Occipital lobe (tissue), 2 donors: ENCODE results near the gene KIF6. TPM values are rescaled to one million over a fixed set of nuclear protein-coding genes. Genes with fewer than 3 reads are reported as not detected.
"Not testable (repeated sequence)": the region's sequence is repeated elsewhere in the genome, so short reads cannot be mapped to it uniquely, and the experiment has no call there.

Source experiments
- DNase-seq: peaks from one replicate; lab custom pipeline; 2025; lab: John Stamatoyannopoulos, UW
- total RNA-seq: library from RNA; depleted of rRNA; stranded (reverse); fragments of >200 nt; gene quantifications from one replicate; pipeline ENCODE4 v1.2.3, GENCODE V29; 2014

The KIF6 gene
- total RNA-seq, 1 donor from 2014 or later = 3.3 TPM

DNA sequence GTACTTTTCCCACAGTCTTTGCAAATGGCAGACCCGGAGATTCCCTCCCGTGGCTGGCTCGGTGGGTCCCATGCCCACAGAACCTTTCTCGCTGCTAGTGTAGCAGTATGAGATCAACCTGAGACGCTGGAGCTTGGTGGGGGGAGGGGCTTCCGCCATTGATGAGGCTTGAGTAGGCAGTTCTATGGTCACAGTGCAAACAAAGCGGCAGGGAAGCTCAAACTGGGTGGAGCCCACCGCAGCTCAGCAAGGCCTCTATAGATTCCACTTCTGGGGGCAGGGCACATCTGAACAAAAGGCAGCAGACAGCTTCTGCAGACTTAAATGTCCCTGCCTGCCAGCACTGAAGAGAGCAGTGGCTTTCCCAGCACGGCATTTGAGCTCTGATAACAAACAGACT, 216.7 kb downstream of the KIF6 start:
- no peak for DNase-seq

DNA sequence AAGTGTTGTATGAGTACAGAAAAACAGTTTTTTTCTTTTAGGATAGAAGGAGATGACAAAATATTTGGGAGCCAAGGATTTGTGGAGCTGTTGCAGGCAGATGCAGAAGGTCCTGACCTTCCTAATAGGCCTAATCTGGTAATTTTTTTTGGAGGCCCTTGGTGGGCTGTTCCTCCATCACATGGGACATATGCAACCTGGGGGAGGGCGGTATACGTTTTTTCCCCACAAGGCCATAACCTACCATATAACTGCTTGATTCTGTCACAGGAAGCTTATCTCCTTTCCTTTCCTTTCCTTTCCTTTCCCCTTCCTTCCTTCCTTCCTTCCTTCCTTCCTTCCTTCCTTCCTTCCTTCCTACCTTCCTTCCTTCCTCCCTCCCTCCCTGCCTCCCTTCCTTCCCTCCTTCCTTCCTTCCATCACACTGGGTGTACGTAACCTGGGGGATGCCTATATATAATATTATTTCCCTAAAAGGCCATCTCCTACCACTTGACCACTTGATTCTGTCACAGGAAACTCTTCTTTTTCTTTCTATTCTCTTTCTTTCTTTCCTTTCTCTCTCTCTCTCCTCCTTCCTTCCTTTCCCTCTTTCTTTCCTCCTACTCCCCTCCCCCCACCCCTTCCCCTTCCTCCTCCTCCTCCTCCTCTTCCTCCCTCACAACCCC, 217.7 kb downstream of the KIF6 start:
- no peak for DNase-seq

DNA sequence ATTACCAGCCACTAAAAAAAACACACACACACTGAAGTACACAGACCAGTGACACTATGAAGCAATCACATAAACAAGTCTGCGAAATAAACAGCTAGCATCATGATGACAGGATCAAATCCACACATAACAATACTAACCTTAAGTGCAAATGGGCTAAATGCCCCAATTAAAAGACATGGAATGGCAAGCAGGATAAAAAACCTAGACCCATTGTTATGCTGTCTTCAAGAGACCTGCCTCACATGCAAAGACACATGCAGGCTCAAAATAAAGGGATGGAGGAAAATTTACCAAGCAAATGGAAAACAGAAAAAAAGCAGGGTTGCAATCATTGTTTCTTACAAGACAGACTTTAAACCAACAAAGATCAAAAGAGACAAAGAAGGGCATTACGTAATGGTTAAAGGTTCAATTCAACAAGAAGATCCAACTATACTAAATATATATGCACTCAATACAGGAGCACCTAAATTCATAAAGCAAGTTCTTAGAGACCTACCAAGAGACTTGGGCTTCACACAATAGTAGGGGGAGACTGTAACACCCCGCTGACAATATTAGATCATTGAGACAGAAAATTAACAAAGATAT, 222.7 kb downstream of the KIF6 start:
- DNase-seq = not testable (repeated sequence)

DNA sequence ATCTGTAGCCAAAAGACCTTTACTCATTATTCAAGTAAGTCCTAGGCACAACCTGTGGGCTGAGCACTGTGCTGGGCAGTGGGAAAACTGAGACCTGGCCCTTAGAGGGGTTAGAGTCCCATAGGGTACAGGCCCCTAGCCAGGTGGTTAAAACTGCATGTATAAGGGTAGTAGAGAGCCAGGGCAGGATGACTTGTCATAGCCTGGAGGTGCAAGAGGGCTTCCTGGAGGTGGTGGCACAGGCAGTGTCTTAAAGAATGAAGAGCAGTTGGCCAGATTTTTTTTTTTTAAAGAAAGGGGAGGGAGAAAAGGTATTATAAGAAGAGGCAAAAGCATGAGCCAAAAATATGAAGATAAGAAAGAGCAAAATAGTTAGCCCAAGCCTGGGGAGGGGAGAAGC, 226.2 kb downstream of the KIF6 start:
- no peak for DNase-seq

DNA sequence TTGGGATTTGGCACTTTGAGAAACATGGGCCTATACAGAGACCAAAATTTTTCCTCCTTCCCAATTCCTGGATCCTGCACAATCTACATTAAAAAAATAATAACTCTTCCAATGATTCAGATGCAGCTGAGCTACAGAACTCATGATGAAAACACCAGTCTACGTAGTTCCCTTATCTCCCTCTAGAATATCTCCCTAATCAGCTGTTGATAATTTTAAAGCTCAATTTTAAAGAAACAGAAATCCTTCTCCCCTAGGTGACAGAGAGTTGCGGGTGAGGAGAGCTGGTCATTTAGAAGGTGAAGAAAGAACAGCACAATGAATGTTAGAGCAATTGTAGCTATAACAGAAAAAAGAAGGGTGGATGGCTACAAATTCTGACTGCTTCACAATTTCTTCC, 227.1 kb downstream of the KIF6 start:
- no peak for DNase-seq

DNA sequence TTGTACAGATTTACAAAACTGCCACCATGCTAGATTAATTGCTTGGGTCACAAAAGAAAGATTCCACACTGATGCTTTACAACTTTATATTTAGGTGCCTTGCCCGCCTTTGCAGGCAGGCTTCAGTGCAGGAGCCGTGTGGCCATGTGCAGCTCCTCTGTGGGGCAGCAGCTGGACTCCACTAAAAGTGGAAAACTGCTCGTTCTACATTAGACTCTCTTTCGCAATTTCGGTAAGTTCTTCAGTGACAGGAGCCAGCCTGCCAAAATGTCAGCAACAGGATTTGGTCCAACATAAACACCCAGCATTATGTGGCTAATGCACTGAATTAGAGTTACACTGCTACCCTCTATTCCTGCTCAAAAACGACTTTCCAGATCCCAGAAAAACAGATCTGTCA, 228.3 kb downstream of the KIF6 start:
- DNase-seq = no peak

DNA sequence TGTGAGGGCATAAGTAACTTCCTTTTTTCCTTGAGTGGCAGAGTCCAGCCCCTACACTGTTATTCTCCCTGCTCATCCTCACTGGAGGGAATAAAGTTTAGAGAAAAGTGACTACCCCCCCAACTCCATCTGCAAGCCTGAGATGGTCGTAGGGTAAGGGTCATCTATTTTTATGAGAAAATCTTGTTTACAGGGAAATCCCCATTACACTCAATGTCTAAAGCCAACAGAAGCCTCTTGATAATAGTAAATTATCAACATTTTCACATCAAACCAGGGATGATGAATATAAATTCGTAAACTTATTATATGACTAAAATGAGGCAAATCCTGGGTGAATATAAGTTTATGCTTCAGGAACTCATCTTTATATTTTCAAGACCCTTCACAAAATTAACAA, 228.8 kb downstream of the KIF6 start:
- no peak for DNase-seq

DNA sequence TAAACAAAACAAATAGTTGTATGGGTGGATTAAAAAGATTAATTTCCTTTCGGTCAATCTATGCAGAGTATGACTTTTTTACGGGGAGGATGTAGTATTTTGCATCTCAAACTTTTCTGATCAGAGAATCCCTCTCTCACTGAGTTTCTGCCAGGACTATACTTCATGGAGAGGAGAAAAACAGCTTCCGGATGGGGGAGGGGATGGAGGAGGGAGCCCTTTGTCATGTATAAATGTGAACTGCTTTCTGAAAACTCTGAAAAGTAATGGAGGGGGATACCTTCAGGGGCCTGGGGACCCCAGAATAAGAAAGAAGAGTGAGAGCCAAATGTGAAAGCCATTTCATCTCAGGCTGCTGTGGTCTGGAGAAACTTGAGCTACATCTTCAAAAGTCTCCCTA, 229.6 kb downstream of the KIF6 start:
- DNase-seq = no peak

DNA sequence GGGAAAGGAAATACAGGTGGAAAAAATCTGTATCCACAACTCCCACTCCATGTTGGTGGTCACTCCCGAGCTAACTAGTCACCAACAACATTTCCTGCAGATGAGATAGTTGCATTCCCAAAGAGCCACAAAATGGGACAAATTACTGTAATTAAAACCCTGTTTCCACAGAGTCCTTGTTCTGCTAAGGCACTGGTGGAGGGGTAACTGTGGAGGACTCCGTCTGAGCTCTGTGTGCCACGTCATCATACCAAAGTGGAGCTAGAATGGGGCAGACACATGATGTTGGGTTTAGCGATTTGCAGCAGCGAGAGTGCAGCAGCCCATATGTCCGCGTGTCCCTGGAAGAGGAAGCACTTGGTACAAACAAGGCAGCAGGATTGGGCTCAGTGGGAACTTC, 230.2 kb downstream of the KIF6 start:
- DNase-seq = no peak

DNA sequence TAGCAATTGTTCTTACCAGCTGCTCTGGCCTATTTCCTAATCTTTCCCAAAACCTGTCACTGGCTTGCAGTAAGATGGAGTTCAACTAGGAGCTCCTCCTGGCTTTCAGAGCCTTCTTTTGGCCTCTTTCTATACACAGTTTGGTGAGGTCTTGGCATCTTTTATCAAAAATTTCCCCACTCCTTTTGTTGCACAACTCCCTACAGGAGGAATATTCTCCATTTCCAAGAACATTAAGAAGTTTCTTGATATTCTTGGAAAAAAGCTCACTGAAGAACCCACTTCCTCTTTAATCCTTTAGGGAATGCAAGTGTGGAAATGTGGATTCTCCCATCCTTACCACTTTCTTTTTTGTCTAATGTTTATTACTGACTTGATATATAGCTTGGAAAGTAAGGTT, 231.4 kb downstream of the KIF6 start:
- DNase-seq = no peak

DNA sequence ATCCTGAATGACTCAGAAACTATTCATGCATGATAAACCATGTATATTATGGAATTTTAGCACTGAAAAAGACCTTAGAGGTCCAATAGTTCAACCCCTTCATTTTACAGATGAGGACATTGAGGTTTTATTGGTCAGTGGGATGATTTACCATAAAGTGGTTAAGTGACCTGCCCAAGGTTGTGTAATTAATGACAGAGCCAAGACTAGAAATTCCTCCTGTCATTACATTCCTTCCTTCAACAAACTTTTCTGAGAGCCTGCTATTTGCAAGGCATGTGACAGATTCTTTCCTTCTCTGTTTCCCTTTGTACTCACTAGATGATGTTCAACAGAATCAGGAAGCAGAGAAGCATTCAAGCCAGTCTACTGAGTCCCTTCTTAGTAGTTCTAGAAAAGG, 232.0 kb downstream of the KIF6 start:
- no peak for DNase-seq

DNA sequence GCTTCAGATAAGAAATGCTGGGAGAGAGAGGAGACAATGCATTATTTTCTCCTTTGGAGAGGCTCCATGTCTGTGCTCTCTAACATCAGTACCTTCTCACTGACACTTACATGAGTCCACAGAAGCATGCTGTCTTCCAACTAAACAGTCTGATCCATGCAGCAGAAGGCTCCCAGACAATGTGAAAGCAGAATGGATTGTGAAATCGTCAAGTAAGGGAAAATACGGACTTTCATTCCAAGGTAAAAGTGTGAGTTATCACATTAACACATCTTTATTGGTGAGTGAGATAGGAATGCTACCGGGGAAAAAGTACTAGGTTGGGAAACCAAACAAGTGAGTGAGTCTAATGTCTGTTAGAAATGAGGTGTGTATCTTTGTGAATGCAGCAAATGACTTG, 235.1 kb downstream of the KIF6 start:
- DNase-seq = no peak

DNA sequence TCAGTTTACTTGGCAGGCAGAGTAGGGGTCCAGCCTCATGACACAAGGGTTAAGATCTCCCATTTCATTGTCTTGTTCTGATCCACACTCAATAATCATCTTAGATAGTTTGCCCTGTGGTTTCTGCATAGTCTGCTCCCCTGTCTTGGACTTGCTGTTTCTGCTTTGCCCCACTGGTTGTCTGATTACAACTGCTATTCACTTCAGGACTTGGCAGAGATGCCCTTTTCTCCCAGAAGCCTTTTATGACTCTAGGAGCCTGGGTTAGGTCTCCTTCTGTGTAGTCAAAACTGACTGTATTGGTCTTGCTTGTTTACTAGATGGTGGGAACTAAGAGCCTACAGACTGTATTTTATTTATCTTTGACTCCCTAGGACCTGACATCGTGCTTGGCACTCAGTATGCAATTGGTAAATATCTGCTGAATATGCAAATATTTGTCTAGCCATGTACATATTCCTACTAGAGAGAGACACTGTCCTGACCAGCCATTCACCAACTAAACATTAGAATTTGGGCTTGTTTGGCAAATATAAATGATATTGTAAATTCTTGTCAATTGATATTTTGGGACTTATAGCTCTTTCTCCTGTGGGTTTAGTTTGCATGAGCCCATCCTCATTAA, 236.8 kb downstream of the KIF6 start:
- DNase-seq = no peak

DNA sequence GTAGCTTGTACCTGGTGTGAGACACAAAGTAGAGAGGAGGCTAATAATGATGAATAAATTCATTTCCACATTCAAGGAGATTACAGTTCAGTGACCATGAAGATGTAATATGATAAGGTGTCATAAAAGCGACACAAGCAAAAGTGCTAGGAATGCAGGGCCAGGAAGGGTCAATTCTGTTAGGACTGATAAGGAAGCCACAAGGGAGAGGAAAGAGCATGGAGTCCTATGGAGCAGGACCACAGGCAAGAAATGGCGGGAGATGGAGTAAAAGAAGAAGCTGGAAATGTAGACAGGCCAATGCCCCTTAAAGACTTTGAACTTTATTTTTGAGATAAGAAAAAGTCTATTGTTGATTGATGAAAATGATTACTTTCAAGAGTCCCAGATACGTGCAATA, 240.9 kb downstream of the KIF6 start:
- DNase-seq = no peak

DNA sequence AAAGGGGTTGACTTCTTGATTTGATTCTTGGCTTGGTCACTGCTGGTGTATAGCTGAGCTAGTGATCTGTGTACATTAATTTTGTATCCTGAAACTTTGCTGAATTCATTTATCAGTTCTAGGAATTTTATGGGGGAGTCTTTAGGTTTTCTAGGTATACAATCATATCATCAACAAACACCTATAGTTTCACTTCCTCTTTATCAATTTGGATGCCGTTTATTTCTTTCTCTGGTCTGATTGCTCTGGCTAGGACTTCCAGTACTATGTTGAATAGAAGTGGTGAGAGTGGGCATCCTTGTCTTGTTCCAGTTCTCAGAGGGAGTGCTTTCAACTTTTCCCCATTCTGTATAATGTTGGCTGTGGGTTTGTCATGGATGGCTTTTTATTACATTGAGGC, 245.4 kb downstream of the KIF6 start:
- DNase-seq = not testable (repeated sequence)

DNA sequence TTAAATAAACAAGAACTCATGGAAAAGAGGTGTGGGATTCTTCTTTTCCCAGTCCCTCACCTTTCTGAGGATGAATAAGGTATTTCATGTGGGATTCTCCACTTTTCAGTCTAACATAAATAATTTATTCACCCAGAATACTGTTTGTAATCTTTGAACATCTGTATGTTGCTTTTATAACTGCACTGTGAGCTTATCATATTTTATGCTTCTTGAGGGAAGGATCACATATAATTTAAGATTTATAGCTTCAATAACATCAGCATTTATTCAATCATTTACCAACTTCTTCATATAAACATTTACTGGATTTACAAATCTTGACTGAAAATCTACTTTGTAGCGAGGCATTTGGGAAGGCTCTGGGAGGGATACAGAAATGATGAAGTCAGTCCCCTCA, 248.5 kb downstream of the KIF6 start:
- no peak for DNase-seq

DNA sequence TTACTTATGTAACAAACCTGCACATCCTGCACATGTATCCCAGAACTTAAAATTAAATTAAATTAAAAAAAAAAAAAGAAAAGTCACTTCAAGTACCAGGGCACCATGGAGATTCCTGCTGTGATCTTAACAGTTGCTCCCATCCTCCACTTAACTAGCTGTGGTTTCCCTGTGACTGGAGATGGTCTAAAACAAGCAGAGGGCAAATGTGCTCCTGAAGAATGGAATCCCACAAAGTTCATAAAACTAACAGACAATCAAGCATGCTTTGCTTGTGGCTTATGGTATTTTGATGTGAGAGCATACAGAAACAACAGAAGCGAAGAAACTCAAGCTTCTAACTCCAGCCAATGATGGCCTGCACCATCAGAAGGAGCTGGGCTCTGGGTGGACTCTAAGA, 249.1 kb downstream of the KIF6 start:
- no peak for DNase-seq

DNA sequence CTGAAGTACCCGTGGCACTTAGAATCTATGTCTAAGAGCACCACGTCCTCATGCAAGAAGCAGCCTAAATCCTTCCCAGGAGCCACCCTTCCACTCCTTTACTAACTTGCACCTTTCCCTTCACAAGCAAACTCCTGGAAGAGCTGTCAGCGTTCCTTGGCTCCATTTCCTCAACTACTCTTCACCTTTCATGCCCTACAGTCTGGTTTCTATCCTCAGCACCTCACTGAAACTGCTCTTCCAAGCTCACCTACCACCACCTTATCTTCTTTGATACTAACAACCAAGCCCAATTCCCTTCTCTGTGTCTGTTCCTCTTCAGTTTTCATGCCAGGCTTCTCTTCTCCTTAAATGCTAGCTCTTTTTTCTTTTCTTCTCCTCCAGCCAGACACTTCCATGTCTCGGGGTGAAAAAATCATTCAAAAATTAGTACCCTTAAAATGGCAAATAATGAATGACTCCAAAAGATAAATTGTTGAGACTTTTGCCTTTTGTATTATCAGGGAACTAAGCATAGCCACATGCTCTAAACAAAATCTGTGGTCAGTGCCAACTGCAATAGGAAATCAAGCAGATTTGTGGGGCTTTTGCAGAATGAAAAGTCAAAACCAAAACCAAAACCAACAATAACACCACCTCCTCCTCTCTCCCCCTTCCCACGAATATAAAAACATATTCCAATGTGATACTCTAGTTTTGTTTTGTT, 253.1 kb downstream of the KIF6 start:
- DNase-seq = no peak

DNA sequence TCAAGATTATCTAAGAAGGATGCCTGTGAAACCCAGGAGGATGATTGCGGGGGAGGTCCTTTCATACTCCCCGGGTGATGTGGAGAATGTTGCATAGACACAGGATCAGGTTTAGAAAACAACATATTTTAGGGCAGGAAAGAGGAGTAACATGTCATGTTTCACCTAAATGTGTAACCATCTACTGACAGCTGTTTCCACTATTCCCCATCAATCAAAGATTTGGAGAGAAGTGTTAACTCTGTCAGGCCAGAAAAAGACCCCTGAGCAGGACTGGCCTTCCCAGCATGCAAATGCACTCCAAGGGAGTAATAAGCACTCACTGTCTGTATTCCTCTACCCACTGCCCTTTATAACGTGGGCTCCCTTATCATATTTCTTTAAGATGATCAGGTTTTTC, 254.7 kb downstream of the KIF6 start:
- DNase-seq = no peak

DNA sequence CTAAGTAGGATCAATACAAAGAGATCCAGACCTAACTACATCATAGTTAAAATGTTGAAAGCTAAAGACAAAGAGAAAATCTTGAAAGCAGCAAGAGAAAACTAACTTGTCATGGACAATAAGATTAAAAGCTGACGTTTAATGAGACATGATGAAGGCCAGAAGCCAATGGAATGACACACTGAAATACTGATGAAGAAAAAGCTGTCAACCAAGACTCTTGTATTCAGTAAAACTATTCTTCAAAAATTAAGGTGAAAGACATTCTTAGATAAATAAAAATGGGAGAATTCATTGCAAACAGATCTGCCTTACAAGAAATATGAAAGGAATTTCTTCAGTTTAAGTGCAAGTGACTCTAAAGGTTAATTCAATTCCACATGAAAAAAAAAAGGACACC, 256.8 kb downstream of the KIF6 start:
- DNase-seq = no peak

DNA sequence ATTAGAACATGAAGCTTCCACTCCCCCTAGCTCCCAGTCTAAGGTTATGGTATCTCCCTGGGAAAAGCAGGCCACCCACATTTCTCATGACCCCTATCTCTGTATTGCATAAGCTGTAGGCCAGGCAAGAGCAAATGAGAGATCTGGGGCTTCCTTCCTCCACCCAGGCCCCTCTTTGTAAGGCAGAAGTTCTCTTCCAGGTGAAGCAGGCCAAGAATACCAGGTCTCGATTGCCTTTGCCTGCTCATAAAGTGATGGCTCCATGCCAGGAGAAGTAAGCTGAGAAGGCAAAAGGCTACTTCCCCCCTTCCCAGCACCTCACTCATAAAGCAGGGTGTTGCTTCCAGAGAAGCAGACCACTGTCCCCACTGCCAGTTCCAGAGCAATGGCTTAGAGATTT, 258.6 kb downstream of the KIF6 start:
- DNase-seq = no peak

DNA sequence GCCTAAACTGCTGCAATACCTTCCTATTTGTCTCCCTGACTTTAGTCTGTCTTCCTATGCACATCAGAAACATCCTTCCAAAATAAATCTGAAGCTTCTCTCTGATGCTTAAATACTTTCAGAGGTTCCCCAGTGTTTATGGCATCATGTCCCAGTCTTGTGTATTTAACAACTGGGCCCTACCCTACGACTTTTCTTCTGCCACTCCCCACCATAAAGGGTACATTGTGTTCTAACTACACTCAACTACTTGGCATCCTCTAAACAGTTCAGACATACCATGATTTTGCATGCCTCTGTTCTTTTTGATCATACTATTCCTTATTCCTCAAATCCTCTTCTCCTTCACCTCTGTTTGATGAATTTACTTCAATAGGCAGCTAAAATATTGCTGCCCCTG, 259.7 kb downstream of the KIF6 start:
- no peak for DNase-seq

DNA sequence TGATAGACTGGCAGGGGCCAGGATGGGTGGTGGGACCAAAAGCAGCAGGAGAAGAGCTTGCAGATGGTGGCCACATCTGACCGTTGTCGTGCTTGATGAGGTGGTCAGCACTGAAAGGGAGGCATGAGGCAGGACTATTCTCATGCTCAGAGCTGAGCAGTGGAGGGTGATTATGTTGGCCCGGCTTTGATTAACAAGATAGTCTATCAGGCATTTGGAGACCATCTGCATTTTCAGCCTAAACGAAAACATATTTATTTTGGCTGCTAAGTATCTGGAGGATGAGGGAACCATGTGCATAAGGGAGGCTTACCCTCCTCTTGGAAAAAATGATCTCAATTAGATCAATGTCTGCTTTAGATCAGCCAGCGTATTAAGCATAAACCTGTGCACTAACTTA, 261.1 kb downstream of the KIF6 start:
- no peak for DNase-seq
